Stimulated activated naive B cell treated with anti-CD40 and anti-IgM and Interleukin-4, amounts not matched to agents 10 μg/mL and 1 μg/mL and 100 μg/mL, for 72 hours (primary cell): ENCODE results near the gene BCAR3.
"Not testable (repeated sequence)": the region's sequence is repeated elsewhere in the genome, so short reads cannot be mapped to it uniquely, and the experiment has no call there.

Experiments
- ATAC-seq, 2 donors: fragments of 150-1000 bp; cut with Tn5 transposase; replicated peaks; 2 replicates each; pipeline ENCODE4 v1.10.0; 2021; ENCODE audit warnings: moderate library complexity in 1 of 2
- DNase-seq: peaks from one replicate; pipeline ENCODE4 v3.0.0; 2021
- H3K27ac Mint-ChIP-seq: one replicate; pipeline ENCODE4 v1.8.0; 2022; ENCODE audit warnings: mild to moderate bottlenecking, mixed read lengths
- H3K27me3 Mint-ChIP-seq, 2 donors: one replicate each; pipeline ENCODE4 v1.8.0; 2022; ENCODE audit warnings: mixed read lengths in 2 of 2
- H3K36me3 Mint-ChIP-seq, 2 donors: one replicate each; pipeline ENCODE4 v1.8.0; 2022; ENCODE audit warnings: mixed read lengths in 2 of 2, mild to moderate bottlenecking in 1 of 2
- H3K4me1 Mint-ChIP-seq, 2 donors: one replicate each; pipeline ENCODE4 v1.8.0; 2022; ENCODE audit warnings: mixed read lengths in 2 of 2, mild to moderate bottlenecking in 1 of 2
- H3K4me3 Mint-ChIP-seq, 2 donors: one replicate each; pipeline ENCODE4 v1.8.0; 2022; ENCODE audit warnings: mild to moderate bottlenecking in 2 of 2, mixed read lengths in 2 of 2, moderate library complexity in 1 of 2
- H3K9me3 Mint-ChIP-seq, 2 donors: one replicate each; pipeline ENCODE4 v1.8.0; 2022; ENCODE audit warnings: mixed read lengths in 2 of 2, mild to moderate bottlenecking in 1 of 2

Gene BCAR3

GRCh38 chr1:93662481-93663207 is 19.0 kb downstream of the BCAR3 start:
- peaks cover 29 to 55% of the 10 kb centered on the region in 2 donors for H3K4me1 Mint-ChIP-seq
- ATAC-seq = no peak
- peaks cover 0 to 7% of the 10 kb centered on the region in 2 donors for H3K9me3 Mint-ChIP-seq
- DNase-seq = no peak
- peaks cover 70 to 78% of the 10 kb centered on the region in 2 donors for H3K36me3 Mint-ChIP-seq
- no peaks in the 10 kb centered on the region for H3K27me3 Mint-ChIP-seq
- H3K4me3 Mint-ChIP-seq = peak overlapping the region in 1 of 2 donors; percentile 28
- peak overlapping the region; percentile 59 for H3K27ac Mint-ChIP-seq

GRCh38 chr1:93661829-93662474 is 19.7 kb downstream of the BCAR3 start:
- Mint-ChIP-seq H3K4me3 (no peak overlapping the region), H3K27ac (peak overlapping the region; percentile 5), H3K9me3 (peaks cover 0 to 7% of the 10 kb centered on the region in 2 donors), H3K27me3 (no peaks in the 10 kb centered on the region), H3K4me1 (peaks cover 29 to 53% of the 10 kb centered on the region in 2 donors), H3K36me3 (peaks cover 65 to 73% of the 10 kb centered on the region in 2 donors)
- DNase-seq = no peak
- no peak for ATAC-seq

- not testable (repeated sequence) for DNase-seq, ATAC-seq, H3K27me3 Mint-ChIP-seq, H3K9me3 Mint-ChIP-seq, H3K27ac Mint-ChIP-seq, H3K4me3 Mint-ChIP-seq
- H3K36me3 Mint-ChIP-seq = peaks cover 67 to 74% of the 10 kb centered on the region in 2 donors
- H3K4me1 Mint-ChIP-seq = peaks cover 29 to 51% of the 10 kb centered on the region in 2 donors
Observed at GRCh38 chr1:93661341-93661740, 20.3 kb downstream of the BCAR3 start.

- no peak for DNase-seq
- no peaks in the 10 kb centered on the region for H3K27me3 Mint-ChIP-seq
- H3K27ac Mint-ChIP-seq = peak overlapping the region; percentile 74
- peaks cover 0 to 7% of the 10 kb centered on the region in 2 donors for H3K9me3 Mint-ChIP-seq
- H3K4me3 Mint-ChIP-seq = no peak overlapping the region
- H3K36me3 Mint-ChIP-seq = peaks cover 69 to 74% of the 10 kb centered on the region in 2 donors
- ATAC-seq = no peak
- H3K4me1 Mint-ChIP-seq = peaks cover 32 to 48% of the 10 kb centered on the region in 2 donors
Observed at GRCh38 chr1:93659822-93660503, 21.7 kb downstream of the BCAR3 start.

GRCh38 chr1:93658188-93658587 is 23.4 kb downstream of the BCAR3 start:
- Mint-ChIP-seq H3K9me3 (peaks cover 0 to 7% of the 10 kb centered on the region in 2 donors), H3K36me3 (peaks cover 66 to 73% of the 10 kb centered on the region in 2 donors), H3K27ac (no peak overlapping the region), H3K27me3 (no peaks in the 10 kb centered on the region), H3K4me3 (no peak overlapping the region), H3K4me1 (peaks cover 32 to 39% of the 10 kb centered on the region in 2 donors)
- ATAC-seq = no peak
- DNase-seq = no peak

- peaks cover 22 to 24% of the 10 kb centered on the region in 2 donors for H3K4me1 Mint-ChIP-seq
- no peaks in the 10 kb centered on the region for H3K27me3 Mint-ChIP-seq
- no peak overlapping the region for H3K4me3 Mint-ChIP-seq
- H3K36me3 Mint-ChIP-seq = peaks cover 55 to 57% of the 10 kb centered on the region in 2 donors
- ATAC-seq (no peak), DNase-seq (no peak)
- no peak overlapping the region for H3K27ac Mint-ChIP-seq
- peaks cover 0 to 7% of the 10 kb centered on the region in 2 donors for H3K9me3 Mint-ChIP-seq
Observed at GRCh38 chr1:93656491-93656890, 25.1 kb downstream of the BCAR3 start.

- H3K27ac Mint-ChIP-seq = no peak overlapping the region
- H3K4me1 Mint-ChIP-seq = peaks cover 22 to 24% of the 10 kb centered on the region in 2 donors
- H3K9me3 Mint-ChIP-seq = no peaks in the 10 kb centered on the region
- DNase-seq = no peak
- H3K36me3 Mint-ChIP-seq = peaks cover 60 to 66% of the 10 kb centered on the region in 2 donors
- ATAC-seq = no peak
- no peaks in the 10 kb centered on the region for H3K27me3 Mint-ChIP-seq
- no peak overlapping the region for H3K4me3 Mint-ChIP-seq
Observed at GRCh38 chr1:93653656-93654055, 28.0 kb downstream of the BCAR3 start.

- H3K27me3 Mint-ChIP-seq = no peaks in the 10 kb centered on the region
- H3K27ac Mint-ChIP-seq = no peak overlapping the region
- DNase-seq (no peak), ATAC-seq (no peak)
- H3K4me3 Mint-ChIP-seq = no peak overlapping the region
- H3K36me3 Mint-ChIP-seq = peaks cover 61 to 68% of the 10 kb centered on the region in 2 donors
- no peaks in the 10 kb centered on the region for H3K9me3 Mint-ChIP-seq
- H3K4me1 Mint-ChIP-seq = peaks cover 26 to 34% of the 10 kb centered on the region in 2 donors
Observed at GRCh38 chr1:93652323-93652949, 29.2 kb downstream of the BCAR3 start.

GRCh38 chr1:93651695-93652094 is 29.9 kb downstream of the BCAR3 start:
- Mint-ChIP-seq H3K27ac (no peak overlapping the region), H3K4me1 (peaks cover 26 to 34% of the 10 kb centered on the region in 2 donors), H3K9me3 (no peaks in the 10 kb centered on the region), H3K4me3 (no peak overlapping the region), H3K36me3 (peaks cover 58 to 65% of the 10 kb centered on the region in 2 donors), H3K27me3 (no peaks in the 10 kb centered on the region)
- no peak for DNase-seq
- ATAC-seq = no peak

GRCh38 chr1:93650159-93650558 is 31.5 kb downstream of the BCAR3 start:
- not testable (repeated sequence) for H3K4me3 Mint-ChIP-seq, H3K27ac Mint-ChIP-seq, DNase-seq, H3K27me3 Mint-ChIP-seq, H3K9me3 Mint-ChIP-seq, ATAC-seq
- Mint-ChIP-seq H3K4me1 (peaks cover 17 to 31% of the 10 kb centered on the region in 2 donors), H3K36me3 (peaks cover 46 to 54% of the 10 kb centered on the region in 2 donors)

GRCh38 chr1:93649231-93649630 is 32.4 kb downstream of the BCAR3 start:
- Mint-ChIP-seq H3K4me1 (peaks cover 17 to 31% of the 10 kb centered on the region in 2 donors), H3K36me3 (peaks cover 43 to 55% of the 10 kb centered on the region in 2 donors), H3K9me3 (no peaks in the 10 kb centered on the region), H3K27ac (peak overlapping the region; percentile 3), H3K4me3 (no peak overlapping the region), H3K27me3 (no peaks in the 10 kb centered on the region)
- DNase-seq (no peak), ATAC-seq (no peak)

- Mint-ChIP-seq H3K36me3 (peaks cover 45 to 54% of the 10 kb centered on the region in 2 donors), H3K4me3 (no peak overlapping the region), H3K9me3 (no peaks in the 10 kb centered on the region), H3K27me3 (no peaks in the 10 kb centered on the region), H3K27ac (peak overlapping the region; percentile 32), H3K4me1 (peaks cover 14 to 31% of the 10 kb centered on the region in 2 donors)
- DNase-seq (no peak), ATAC-seq (no peak)
Observed at GRCh38 chr1:93648656-93649055, 33.0 kb downstream of the BCAR3 start.

GRCh38 chr1:93641527-93641926 is 40.1 kb downstream of the BCAR3 start:
- ATAC-seq = no peak
- Mint-ChIP-seq H3K27ac (no peak overlapping the region), H3K9me3 (no peaks in the 10 kb centered on the region), H3K36me3 (peaks cover 63 to 74% of the 10 kb centered on the region in 2 donors), H3K4me1 (peaks cover 10 to 13% of the 10 kb centered on the region in 2 donors), H3K27me3 (no peaks in the 10 kb centered on the region), H3K4me3 (no peak overlapping the region)
- DNase-seq = no peak
